GM20000 (cell line): ENCODE data around the gene MYDGF.
"Not testable (repeated sequence)": the region's sequence is repeated elsewhere in the genome, so short reads cannot be mapped to it uniquely, and the experiment has no call there.

ENCODE experiments used
- DNase-seq: peaks from one replicate; pipeline ENCODE4 v3.0.0; 2012; ENCODE audit warnings: low spot score
- CTCF ChIP-seq: IDR thresholded peaks from 2 replicates; pipeline ENCODE4 v1.5.1; 2012; ENCODE audit warnings: mild to moderate bottlenecking, control low read depth; ENCODE audit errors: extremely low read depth, missing control alignments

MYDGF gene

GRCh38 chr19:4682417-4683200 lies 12.5 kb upstream of the MYDGF start:
- no peak for TF ChIP-seq CTCF
- DNase-seq, result no peak

GRCh38 chr19:4680021-4680420 lies 9.9 kb upstream of the MYDGF start:
- not testable (repeated sequence) for DNase-seq

- DNase-seq, result no peak
- TF ChIP-seq CTCF, result no peak
Observed at GRCh38 chr19:4678881-4679790, 9.0 kb upstream of the MYDGF start.

GRCh38 chr19:4676955-4677731 lies 7.0 kb upstream of the MYDGF start:
- no peak for TF ChIP-seq CTCF
- peak; percentile 59 for DNase-seq

GRCh38 chr19:4675346-4675745 lies 5.2 kb upstream of the MYDGF start:
- no peak for DNase-seq
- TF ChIP-seq CTCF, result no peak

GRCh38 chr19:4673726-4674125 lies 3.6 kb upstream of the MYDGF start:
- no peak for DNase-seq
- TF ChIP-seq CTCF, result no peak

- TF ChIP-seq CTCF, result no peak
- DNase-seq, result no peak
Observed at GRCh38 chr19:4673216-4673615, 3.1 kb upstream of the MYDGF start.
